MG63 (cell line): ENCODE measurements around the gene FAF2. TPM values are rescaled to one million over a fixed set of nuclear protein-coding genes. Genes with fewer than 3 reads are reported as not detected.
A peak's percentile ranks its signal among the peaks of the same experiment; 100 is the strongest.

ENCODE experiments used
- DNase-seq: peaks from one replicate; pipeline ENCODE4 v3.0.0-alpha.2; 2020
- H3K27me3 ChIP-seq: fragments of 250-450 bp; sonication (Bioruptor Pico); 2 replicates; pipeline ENCODE4 v1.5.1; 2020; ENCODE audit warnings: mild to moderate bottlenecking, moderate library complexity
- H3K36me3 ChIP-seq: fragments of 250-450 bp; sonication (Bioruptor Pico); 2 replicates; pipeline ENCODE4 v1.5.1; 2020; ENCODE audit warnings: mild to moderate bottlenecking, moderate library complexity
- H3K4me3 ChIP-seq: fragments of 250-450 bp; sonication (Bioruptor Pico); 2 replicates; pipeline ENCODE4 v1.5.1; 2020; ENCODE audit warnings: mild to moderate bottlenecking, moderate library complexity
- H3K9me3 ChIP-seq: fragments of 250-450 bp; sonication (Bioruptor Pico); 2 replicates; pipeline ENCODE4 v1.5.1; 2020; ENCODE audit warnings: mild to moderate bottlenecking, moderate library complexity
- total RNA-seq: library from RNA; depleted of rRNA; stranded (reverse); fragments of >200 nt; shearing (Covaris generic); gene quantifications from 2 replicates; pipeline ENCODE4 v1.2.3, GENCODE V29; 2014; ENCODE audit warnings: low replicate concordance

Gene FAF2
- total RNA-seq, 1 experiment from 2014 or later: 49.4 TPM

DNA sequence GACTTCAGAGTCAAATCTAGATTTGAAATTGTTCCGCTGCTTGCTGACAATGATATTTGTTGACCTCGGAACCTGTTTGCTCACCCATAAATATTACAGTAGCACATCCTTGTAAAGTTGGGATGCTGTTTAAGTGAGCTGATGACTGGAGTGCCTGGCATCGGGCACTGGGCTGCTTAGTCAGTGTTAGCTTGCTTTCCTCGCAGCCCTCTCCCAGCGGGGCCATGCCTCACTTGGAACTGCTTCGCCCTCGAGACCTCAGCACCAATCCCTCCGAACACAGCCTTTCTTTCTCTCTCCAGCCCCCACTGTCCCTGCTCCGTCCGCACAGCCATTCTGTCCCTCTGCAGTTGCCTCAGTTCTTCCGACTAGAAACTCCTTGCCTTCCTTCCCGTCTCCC lies 65.6 kb downstream of the FAF2 start:
- peaks cover 18% of the 10 kb centered on the region for H3K36me3 ChIP-seq
- DNase-seq: peak; percentile 36
- no peaks in the 10 kb centered on the region for H3K9me3 ChIP-seq
- no peaks in the 10 kb centered on the region for H3K27me3 ChIP-seq
- H3K4me3 ChIP-seq: no peak overlapping the region

DNA sequence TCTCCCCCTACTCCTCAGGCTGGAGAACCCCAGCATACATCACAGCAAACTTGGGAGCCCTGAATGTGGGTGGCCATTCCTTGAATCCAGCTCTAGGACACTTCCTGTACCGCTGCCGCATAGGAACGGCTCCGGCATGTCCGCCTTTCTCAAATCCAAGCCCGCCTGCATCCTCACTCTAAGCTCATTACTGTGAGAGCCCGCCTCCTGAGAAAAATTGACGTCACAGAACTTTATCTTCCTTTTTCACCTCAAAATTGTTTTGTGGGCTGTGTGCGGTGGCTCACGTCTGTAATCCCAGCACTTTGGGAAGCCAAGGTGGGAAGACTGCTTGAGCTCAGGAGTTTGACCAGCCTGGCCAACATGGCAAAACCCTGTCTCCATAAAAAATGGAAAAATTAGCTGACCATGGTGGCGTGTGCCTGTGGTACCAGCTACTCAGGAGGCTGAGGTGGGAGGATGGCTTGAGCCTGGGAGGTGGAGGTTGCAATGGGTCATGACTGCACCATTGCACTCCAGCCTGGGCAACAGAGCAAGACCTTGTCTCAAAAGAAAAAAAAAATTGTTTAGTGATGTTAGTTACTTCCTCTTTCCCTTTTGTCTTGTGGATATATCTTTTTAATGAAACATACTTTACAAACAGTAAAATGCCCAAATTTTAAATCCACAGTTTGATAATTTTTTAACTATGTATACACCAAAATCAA lies 66.2 kb downstream of the FAF2 start:
- Histone ChIP-seq H3K27me3 (no peaks in the 10 kb centered on the region), H3K4me3 (no peak overlapping the region), H3K9me3 (no peaks in the 10 kb centered on the region), H3K36me3 (peaks cover 11% of the 10 kb centered on the region)
- no peak for DNase-seq

DNA sequence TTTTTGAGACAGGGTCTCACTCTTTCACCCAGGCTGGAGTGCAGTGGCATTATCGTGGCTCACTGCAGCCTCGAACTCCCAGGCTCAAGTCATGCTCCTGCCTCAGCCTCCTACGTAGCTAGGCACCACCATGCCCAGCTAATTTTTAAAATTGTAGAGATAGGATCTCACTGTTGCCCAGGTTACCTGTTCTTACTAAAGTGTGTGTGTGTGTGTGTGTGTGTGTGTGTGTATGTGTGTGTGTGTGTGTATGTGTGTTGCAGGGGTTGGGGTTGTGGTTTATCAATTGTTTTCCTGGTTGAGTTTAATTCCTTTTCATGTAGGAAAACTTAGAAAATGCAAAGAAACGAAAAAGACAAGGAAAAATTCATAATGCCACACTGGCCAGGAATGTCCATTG lies 67.2 kb downstream of the FAF2 start:
- Histone ChIP-seq H3K27me3 (no peaks in the 10 kb centered on the region), H3K9me3 (no peaks in the 10 kb centered on the region), H3K36me3 (peaks cover 2% of the 10 kb centered on the region), H3K4me3 (no peak overlapping the region)
- no peak for DNase-seq

DNA sequence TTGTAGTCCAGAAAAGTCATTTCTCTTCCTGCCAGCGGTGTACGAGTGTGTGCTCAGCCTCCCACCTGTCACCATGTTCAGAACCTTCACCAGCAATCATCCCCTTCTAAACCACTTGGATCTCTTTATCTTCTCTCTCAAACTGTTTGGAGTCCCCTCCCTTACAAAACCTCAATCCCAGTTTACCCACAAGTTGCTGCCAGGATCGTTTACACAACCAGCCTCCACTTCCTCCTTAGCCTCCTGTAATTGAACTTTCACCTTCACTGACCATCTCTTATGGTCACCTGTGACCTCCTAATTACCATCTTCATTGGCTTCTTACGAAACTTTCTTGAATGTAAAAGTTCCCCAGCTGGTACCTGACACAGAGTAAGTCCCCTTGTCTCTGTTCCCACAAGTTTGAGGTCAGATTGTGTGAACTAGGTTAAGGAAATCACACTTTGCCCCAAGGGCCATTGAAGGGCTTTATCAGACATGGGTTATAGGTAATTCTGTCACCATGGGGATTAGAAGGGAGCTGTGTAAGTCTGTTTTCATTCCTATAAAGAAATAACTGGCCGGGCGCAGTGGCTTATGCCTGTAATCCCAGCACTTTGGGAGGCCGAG lies 69.0 kb downstream of the FAF2 start:
- no peak for DNase-seq
- Histone ChIP-seq H3K4me3 (no peak overlapping the region), H3K9me3 (no peaks in the 10 kb centered on the region), H3K36me3 (no peaks in the 10 kb centered on the region), H3K27me3 (no peaks in the 10 kb centered on the region)

DNA sequence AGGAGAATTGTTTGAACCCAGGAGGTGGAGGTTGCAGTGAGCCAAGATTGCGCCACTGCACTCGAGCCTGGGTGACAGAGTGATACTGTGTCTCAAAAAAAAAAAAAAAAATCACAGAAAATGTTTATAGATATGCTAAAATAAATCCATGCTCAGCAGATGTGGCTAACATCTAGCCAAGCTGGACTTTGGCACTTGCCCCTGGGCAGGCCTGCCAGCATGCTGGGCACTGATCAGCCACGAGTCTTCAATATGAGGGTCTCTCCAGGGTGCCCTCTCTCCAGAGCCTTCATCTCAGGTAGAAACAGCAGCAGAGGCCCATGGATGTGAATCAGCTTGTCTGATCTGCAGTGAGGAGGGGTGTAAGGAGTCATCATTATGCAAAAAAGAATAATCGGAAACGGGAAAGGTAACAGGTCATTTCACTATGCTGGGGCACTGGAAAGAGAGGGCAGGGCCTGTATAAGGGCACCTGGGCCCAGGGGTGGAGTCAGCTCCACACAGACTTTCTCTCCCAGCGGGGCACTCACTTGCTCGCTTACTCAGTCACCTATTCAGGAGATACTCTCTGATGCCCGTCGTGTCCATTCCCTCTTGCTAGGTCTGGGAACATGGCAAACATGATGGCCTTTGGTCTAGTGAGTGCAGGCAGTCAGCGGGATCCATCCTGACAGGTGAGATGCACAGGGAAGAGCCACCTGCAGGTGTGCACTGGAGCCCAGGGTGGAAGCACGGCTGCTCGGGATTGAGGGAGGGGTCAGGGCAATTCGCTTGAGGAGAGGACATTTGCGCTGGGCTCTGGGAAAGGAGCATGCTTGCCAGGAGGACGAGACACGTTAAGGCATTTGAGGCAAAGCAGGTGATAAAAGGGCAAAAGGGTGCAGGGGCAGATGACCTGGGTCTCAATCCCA lies 71.9 kb downstream of the FAF2 start:
- H3K36me3 ChIP-seq: no peaks in the 10 kb centered on the region
- DNase-seq: no peak
- no peaks in the 10 kb centered on the region for H3K27me3 ChIP-seq
- H3K9me3 ChIP-seq: no peaks in the 10 kb centered on the region
- no peak overlapping the region for H3K4me3 ChIP-seq

DNA sequence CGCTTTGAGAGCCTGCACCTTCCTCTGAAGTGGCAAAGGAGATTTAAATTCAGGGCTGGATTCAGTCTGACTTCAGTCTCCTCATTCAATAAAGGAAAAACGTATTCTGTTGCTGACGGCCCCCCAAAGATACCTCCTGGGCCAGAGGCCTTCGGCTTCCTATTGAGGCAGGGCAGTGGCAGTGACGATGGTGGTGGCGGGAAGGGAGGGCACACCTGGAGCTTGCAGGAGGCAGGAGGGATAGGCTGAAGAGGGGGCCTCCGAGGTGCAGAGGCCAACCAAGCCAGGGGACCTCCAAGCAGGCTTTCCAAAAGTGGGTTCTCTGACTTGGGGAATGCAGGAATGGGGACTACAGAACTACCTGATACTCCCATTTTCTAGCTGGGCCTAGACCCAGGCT lies 73.1 kb downstream of the FAF2 start:
- no peak for DNase-seq
- no peaks in the 10 kb centered on the region for H3K9me3 ChIP-seq

DNA sequence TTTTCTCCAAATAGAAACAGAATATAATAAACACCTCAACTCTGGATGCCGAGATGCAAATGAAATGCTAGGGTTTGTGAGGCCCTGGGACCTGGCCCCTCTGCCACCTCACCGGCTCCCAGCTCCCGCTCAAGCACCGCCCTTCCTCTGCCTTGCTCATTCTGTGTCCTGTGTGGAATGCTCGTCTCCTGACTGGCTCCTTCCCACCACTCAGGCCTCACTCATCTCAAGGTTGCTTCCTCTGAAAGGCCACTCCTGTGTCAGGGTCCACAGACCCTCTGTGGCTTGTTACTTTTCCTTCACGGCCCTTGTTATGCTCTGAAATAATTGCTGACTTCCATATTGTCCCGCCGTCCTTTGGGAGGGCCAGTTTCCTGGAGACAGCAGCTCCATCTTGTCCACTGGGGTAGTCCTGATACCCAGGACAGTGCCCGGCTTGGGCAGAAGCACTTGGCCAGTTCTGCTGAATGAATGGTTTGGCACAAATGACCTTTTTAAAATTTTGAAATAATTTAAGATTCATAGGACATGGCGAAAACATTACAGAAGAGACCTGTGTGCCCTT lies 73.6 kb downstream of the FAF2 start:
- no peak overlapping the region for H3K4me3 ChIP-seq
- H3K27me3 ChIP-seq: no peaks in the 10 kb centered on the region
- no peak for DNase-seq
- H3K36me3 ChIP-seq: peaks cover 8% of the 10 kb centered on the region
- H3K9me3 ChIP-seq: no peaks in the 10 kb centered on the region

More for the DNA sequence above, 73.1 kb downstream of the FAF2 start:
- H3K4me3 ChIP-seq: no peak overlapping the region
- no peaks in the 10 kb centered on the region for H3K27me3 ChIP-seq
- peaks cover 5% of the 10 kb centered on the region; the same call in 1 of the 2 replicates for H3K36me3 ChIP-seq

DNA sequence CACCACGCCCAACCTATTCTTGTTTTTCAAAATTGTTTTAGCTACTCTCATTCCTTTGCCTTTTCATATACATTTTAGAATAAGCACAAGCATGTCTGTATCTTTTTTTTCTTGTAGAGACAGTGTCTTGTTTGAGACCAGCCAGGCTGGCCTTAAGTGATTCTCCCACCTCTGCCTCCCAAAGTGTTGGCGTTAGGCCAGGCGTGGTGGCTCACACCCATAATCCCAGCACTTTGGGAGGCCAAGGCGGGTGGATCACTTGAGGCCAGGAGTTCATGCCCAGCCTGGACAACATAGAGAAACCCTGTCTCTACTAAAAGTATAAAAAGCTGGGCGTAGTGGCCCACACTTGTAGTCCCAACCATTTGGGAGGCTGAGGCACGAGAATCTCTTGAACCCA lies 76.0 kb downstream of the FAF2 start:
- Histone ChIP-seq H3K4me3 (no peak overlapping the region), H3K36me3 (peaks cover 30% of the 10 kb centered on the region), H3K27me3 (no peaks in the 10 kb centered on the region), H3K9me3 (no peaks in the 10 kb centered on the region)
- DNase-seq: no peak

DNA sequence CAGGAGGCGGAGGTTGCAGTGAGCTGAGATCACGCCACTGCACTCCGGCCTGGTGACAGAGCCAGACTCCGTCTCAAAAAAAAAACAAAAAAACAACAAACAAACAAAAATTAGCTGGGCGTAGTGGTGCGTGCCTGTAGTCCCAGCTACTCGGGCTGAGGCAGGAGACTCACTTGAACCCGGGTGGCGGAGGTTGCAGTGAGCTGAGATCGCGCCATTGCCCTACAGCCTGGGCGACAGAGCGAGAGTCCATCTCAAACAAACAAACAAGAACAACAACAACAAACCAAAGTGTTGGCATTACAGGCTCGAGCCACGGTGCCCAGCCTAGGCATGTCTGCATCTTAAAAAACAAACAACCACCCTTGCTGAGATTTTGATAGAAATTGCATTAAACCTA lies 76.8 kb downstream of the FAF2 start:
- Histone ChIP-seq H3K27me3 (no peaks in the 10 kb centered on the region), H3K9me3 (no peaks in the 10 kb centered on the region), H3K36me3 (peaks cover 37% of the 10 kb centered on the region), H3K4me3 (no peak overlapping the region)
- DNase-seq: no peak

DNA sequence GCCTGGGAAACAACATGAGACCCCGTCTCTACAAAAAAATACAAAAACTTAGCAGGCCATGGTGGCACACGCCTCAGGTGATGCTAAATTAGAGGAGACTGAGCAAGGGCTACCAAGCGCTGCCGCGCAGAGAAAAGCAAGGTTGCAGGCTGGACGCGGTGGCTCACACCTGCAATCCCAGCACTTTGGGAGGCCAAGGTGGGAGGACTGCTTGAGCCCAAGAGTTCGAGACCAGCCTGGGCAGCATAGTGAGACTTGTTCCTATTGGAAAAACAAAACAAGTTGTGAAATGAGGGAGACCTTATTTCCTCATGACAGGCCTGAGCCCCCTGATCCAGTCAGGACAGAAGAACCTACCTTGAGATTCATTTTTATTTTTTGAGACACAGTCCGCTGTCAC lies 77.5 kb downstream of the FAF2 start:
- DNase-seq: no peak
- no peaks in the 10 kb centered on the region for H3K9me3 ChIP-seq
- no peaks in the 10 kb centered on the region for H3K27me3 ChIP-seq
- H3K36me3 ChIP-seq: peaks cover 41% of the 10 kb centered on the region
- H3K4me3 ChIP-seq: no peak overlapping the region

DNA sequence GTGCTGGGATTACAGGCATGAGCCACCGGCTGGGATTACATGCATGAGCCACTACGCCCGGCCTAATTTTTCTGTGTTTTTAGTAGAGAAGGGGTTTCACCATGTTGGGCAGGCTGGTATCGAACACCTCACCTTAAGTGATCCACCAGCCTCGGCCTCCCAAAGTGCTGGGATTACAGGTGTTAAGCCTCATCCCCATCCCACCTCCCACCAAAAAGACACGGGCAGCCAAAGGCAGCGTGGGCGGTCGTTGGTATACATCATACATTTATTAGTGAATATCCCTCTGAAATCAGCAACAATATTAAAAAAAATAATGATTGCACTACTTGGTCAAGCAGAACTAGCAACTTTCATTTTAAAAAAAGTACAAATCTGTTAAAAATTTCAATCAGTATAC lies 78.3 kb downstream of the FAF2 start:
- Histone ChIP-seq H3K36me3 (peaks cover 48% of the 10 kb centered on the region), H3K27me3 (no peaks in the 10 kb centered on the region), H3K4me3 (no peak overlapping the region), H3K9me3 (no peaks in the 10 kb centered on the region)
- no peak for DNase-seq

DNA sequence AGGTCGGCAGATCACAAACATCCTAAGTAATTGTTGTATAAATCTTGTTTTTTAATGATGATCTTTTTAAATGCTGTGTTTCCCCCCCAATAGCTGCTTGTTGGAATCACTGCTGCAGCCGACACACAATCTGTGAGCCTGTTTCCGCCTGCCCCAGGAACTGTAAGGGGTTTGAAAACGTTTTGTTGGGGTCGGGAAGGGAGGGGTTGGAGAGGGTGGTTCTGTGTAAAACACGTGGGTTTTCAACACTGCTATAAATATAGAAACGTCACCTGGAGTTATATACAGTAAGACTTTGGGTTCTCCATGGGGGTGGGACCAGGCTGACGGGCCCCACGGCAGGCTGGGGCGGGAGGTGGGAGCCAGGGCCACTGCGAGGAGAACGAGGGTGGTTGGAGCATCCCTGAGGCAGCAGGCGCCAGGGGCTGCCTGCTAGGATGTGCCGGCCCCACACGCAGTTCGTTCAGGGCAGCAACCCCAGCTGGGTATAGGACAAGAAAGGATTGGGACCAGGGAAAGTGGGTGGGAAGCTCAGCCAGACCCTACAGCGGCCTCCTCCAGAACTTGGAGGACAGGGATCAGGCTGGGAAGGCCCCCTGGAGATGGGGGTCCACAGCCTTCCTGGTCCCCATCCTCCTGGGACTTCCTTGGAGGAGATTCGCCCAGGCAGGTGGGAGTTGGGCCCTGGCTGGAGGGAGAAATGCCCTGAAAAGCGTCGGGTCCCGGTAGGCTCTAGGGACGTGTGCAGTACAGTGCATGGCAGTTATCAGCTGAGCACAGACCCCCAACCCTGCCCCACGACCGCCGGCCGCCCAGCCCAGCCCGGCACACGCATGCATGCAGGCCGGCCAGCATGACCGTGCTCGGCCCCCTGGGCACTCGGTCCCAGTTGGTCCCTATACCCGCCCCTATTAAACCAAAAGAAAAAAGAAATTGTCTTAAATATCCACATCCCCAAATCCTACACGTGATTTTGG lies 79.3 kb downstream of the FAF2 start:
- Histone ChIP-seq H3K4me3 (no peak overlapping the region), H3K9me3 (no peaks in the 10 kb centered on the region), H3K36me3 (peaks cover 54% of the 10 kb centered on the region), H3K27me3 (no peaks in the 10 kb centered on the region)
- no peak for DNase-seq

DNA sequence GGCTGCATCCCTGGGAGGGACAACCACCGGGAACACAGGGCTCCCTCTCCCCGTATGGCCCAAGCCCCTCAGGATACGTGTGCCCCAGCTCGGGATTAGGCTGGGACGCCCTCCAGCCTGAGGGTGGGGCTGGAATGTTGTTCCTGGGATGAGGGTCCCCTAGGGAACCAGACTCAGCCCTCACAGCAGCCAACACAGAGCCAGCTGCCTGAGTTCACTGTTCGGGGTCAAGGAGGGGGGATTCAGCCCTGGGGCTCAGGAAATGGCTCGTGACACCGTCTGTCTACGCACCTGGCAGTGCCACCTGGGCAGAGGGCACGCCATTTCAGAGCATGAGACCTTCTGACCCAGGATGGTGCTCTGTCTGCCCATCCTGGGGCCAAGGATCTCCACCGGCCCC lies 80.1 kb downstream of the FAF2 start:
- DNase-seq: no peak
- H3K4me3 ChIP-seq: no peak overlapping the region
- peaks cover 61% of the 10 kb centered on the region for H3K36me3 ChIP-seq
- H3K9me3 ChIP-seq: no peaks in the 10 kb centered on the region
- no peaks in the 10 kb centered on the region for H3K27me3 ChIP-seq

DNA sequence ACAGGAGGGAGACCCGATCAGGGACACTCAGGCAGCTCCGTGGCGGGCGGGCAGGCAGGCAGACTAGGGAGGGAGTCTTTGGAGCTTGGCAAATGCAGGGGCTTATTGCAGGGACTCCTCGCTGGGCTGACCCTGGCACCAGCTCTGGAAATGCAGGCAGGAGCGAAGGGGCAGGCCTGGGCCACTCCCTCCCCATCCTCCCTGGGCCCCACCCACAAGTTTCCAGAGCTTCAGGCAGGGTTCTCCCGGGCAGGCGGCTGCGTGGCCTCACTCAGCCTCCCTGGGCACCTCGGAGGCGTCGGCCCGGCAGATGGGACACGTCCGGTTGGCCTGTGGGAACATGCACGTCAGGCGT lies 80.6 kb downstream of the FAF2 start:
- no peaks in the 10 kb centered on the region for H3K9me3 ChIP-seq
- no peak overlapping the region for H3K4me3 ChIP-seq
- H3K27me3 ChIP-seq: no peaks in the 10 kb centered on the region
- peaks cover 65% of the 10 kb centered on the region for H3K36me3 ChIP-seq
- no peak for DNase-seq

DNA sequence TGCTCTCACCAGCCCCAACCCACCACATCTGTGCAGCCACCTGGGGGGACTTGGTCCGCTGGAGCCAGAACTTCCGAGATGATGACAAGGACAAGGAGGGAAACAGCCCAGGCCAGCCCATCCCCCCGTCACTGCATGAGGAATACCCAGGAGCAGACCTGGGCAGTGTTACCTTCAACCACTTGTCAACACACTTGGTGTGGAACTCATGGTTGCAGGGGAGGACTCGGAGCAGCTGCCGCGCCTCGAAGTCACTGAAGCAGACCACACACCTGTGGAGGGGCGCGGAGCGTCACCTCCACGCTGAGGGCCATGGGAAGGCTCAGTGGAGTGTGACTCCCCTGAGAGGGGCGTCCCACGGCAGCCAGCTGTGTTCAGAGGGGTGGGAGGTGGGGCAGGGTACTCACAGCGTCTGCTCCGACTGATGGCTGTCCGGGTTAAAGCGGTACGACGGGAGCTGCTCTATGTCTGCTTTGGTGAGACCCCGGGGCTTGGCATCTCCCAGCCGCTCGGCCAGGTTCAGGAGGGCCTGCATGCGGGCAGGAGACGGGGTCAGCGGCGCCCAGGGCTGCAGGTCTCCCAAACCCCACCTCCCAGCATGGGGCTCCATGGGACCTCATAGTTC lies 81.0 kb downstream of the FAF2 start:
- Histone ChIP-seq H3K27me3 (no peaks in the 10 kb centered on the region), H3K36me3 (peaks cover 70% of the 10 kb centered on the region), H3K4me3 (no peak overlapping the region), H3K9me3 (no peaks in the 10 kb centered on the region)
- DNase-seq: no peak

DNA sequence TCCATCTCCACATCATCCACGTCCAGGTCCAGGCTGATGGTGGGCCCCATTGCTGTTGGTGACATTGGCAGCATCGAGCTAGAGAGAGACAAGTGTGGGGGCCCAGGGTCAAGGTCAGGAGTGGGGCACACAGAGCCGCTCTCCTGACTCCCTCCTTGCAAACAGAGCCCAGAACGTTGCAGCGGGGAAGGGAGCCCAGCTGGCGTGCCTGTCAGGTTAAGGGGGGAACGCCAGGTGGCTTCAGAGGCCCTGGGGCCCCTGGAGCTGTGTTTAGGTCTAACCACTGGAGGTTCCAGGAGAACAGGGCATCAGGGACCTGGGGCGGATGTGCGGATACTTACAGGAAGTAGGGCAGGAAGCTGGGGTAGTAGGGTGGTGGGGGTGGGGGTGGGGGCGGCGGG lies 81.6 kb downstream of the FAF2 start:
- no peaks in the 10 kb centered on the region for H3K9me3 ChIP-seq
- H3K4me3 ChIP-seq: no peak overlapping the region
- H3K36me3 ChIP-seq: peaks cover 75% of the 10 kb centered on the region
- no peak for DNase-seq
- H3K27me3 ChIP-seq: no peaks in the 10 kb centered on the region
